T-cell (primary cell): ENCODE data around the gene RNU5B-1. TPM values are rescaled to one million over a fixed set of nuclear protein-coding genes. Genes with fewer than 3 reads are reported as not detected.

Source experiments
- ATAC-seq, 4 experiments: fragments of 200-7000 bp in 3 of 4; fragments of 150-1000 bp in 1 of 4; cut with Tn5 transposase; replicated peaks in 1 of 4; 1 replicate in 3 of 4; 2 replicates in 1 of 4; pipeline ENCODE4 v1.10.0; 2021; ENCODE audit warnings: moderate library complexity in 3 of 4, mild to moderate bottlenecking in 2 of 4, moderate number of reproducible peaks in 1 of 4
- CTCF ChIA-PET, 2 donors: fragments of 300-600 bp; sonication (Branson Sonifier 250); formaldehyde crosslinking; loops; one replicate each; lab custom pipeline; 2022; ENCODE audit warnings: antibody characterized with exemption in 2 of 2; lab: Charles Lee
- POLR2A ChIA-PET, 2 donors: fragments of 300-600 bp; sonication (Branson Sonifier 250); formaldehyde crosslinking; loops; one replicate each; lab custom pipeline; 2022; ENCODE audit warnings: antibody characterized with exemption in 2 of 2; lab: Charles Lee
- DNase-seq, 35 experiments: peaks; one replicate each; pipeline versions ENCODE4 v3.0.0 to v3.0.0-alpha.2; 2013 to 2023
- H3K27ac ChIP-seq: one replicate; pipeline ENCODE4 v1.5.1; 2013; ENCODE audit warnings: low read length
- H3K27me3 ChIP-seq, 2 experiments: replicated peaks in 1 of 2; 1 replicate in 1 of 2; 2 replicates in 1 of 2; pipeline versions ENCODE4 v1.6.1 to v1.7.0; 2013; ENCODE audit warnings: low read length in 1 of 2, mixed read lengths in 1 of 2; ENCODE audit not compliant: control insufficient read depth in 2 of 2, insufficient read depth in 2 of 2; ENCODE audit errors: extremely low read depth in 1 of 2
- H3K36me3 ChIP-seq, 2 donors: 1 replicate in 1 of 2; 2 replicates in 1 of 2; pipeline versions ENCODE4 v1.6.1 to v1.7.0; 2013; ENCODE audit warnings: low read length in 1 of 2; ENCODE audit not compliant: control insufficient read depth in 2 of 2, insufficient read depth in 1 of 2; ENCODE audit errors: extremely low read depth in 1 of 2
- H3K4me1 ChIP-seq, 2 experiments: 1 replicate in 1 of 2; 2 replicates in 1 of 2; pipeline versions ENCODE4 v1.6.1 to v1.7.0; 2013; ENCODE audit warnings: low read length in 2 of 2, mixed read lengths in 1 of 2; ENCODE audit not compliant: insufficient read depth in 2 of 2, control insufficient read depth in 1 of 2; ENCODE audit errors: extremely low read depth in 1 of 2
- H3K4me3 ChIP-seq, 2 donors: 1 replicate in 1 of 2; 2 replicates in 1 of 2; pipeline versions ENCODE4 v1.5.1 to v1.7.0; 2013; ENCODE audit warnings: mild to moderate bottlenecking in 2 of 2, low read length in 1 of 2, moderate library complexity in 1 of 2; ENCODE audit not compliant: control insufficient read depth in 1 of 2; ENCODE audit errors: extremely low read depth in 1 of 2
- H3K9me3 ChIP-seq: 2 replicates; pipeline ENCODE4 v1.7.0; 2013
- H3K27ac Mint-ChIP-seq, 2 donors: one replicate each; pipeline ENCODE4 v1.8.0; 2020 to 2021; ENCODE audit warnings: mild to moderate bottlenecking in 2 of 2, mixed read lengths in 2 of 2
- H3K27me3 Mint-ChIP-seq, 2 donors: one replicate each; pipeline ENCODE4 v1.8.0; 2021 to 2022; ENCODE audit warnings: mixed read lengths in 2 of 2
- H3K36me3 Mint-ChIP-seq: one replicate; pipeline ENCODE4 v1.8.0; 2021; ENCODE audit warnings: mixed read lengths
- H3K4me1 Mint-ChIP-seq, 3 donors: one replicate each; pipeline ENCODE4 v1.8.0; 2020 to 2022; ENCODE audit warnings: mixed read lengths in 3 of 3, mild to moderate bottlenecking in 1 of 3
- H3K4me3 Mint-ChIP-seq, 3 donors: one replicate each; pipeline ENCODE4 v1.8.0; 2020 to 2022; ENCODE audit warnings: mild to moderate bottlenecking in 3 of 3, mixed read lengths in 3 of 3, moderate library complexity in 3 of 3
- H3K9me3 Mint-ChIP-seq, 3 donors: one replicate each; pipeline ENCODE4 v1.8.0; 2020 to 2022; ENCODE audit warnings: mixed read lengths in 3 of 3
- WGBS: methylation state at CpG from one replicate; pipeline ENCODE4 v1.1.5; 2013; ENCODE audit warnings: missing lambda C conversion rate; ENCODE audit not compliant: insufficient coverage; 5-methylcytosine and 5-hydroxymethylcytosine counted together
- total RNA-seq, 35 experiments: library from RNA in 6 of 35; stranded (reverse) in 6 of 35; fragments of 120-200 nt in 1 of 35; gene quantifications; one replicate each; pipeline versions ENCODE4 v1.2.1 to v1.2.4 and lab custom pipeline; 2013 to 2026

RNU5B-1 gene
- total RNA-seq (10 to 100 TPM in 3 of 5 donors, not detected in 2; 27.0 to 34.4 (median 32.6) TPM), total RNA-seq (lab: John Stamatoyannopoulos, UW) (0.55 to 7.6 (median 2.6) reads per million in 29 experiments)
- 60.6 TPM for total RNA-seq (2013)

- peak within 1 kb of the TSS; percentile 92 to 94 (median 93) for H3K4me3 Mint-ChIP-seq
- ATAC-seq (peak; percentile 80 to 87 (median 81)), DNase-seq (peak; percentile 37 to 92 (median 67))
- POLR2A ChIA-PET: interaction anchor here (0.5 to 1.9 kb wide), 19 partner anchors 9 to 1445 kb away, joined by 3 to 42 read pairs (median 4); partner anchors contain the start of genes CLPX (in 1 of the 2), PARP16 (in 1 of the 2) and RNU5A-1 (in 1 of the 2)
- WGBS: 0% methylated on average over 20 of the region's 24 CpGs
- H3K4me1 Mint-ChIP-seq: peaks cover 25 to 32% (median 32%) of the 10 kb centered on the region in 3 donors
- no peaks in the 10 kb centered on the region for H3K9me3 Mint-ChIP-seq
- Histone ChIP-seq H3K27ac (peak within 1 kb of the TSS; percentile 99), H3K4me1 (peaks cover 13 to 28% of the 10 kb centered on the region in 2 experiments), H3K36me3 (no peaks in the 10 kb centered on the region), H3K27me3 (no peaks in the 10 kb centered on the region), H3K9me3 (no peaks in the 10 kb centered on the region), H3K4me3 (peak within 1 kb of the TSS; percentile 60 to 67)
- H3K27ac Mint-ChIP-seq: peak within 1 kb of the TSS; percentile 98 to 99
- H3K27me3 Mint-ChIP-seq: no peaks in the 10 kb centered on the region
- CTCF ChIA-PET: interaction anchor here (0.6 to 1.0 kb wide), 8 partner anchors 14 to 411 kb away, joined by 3 to 8 read pairs (median 3); partner anchors contain the start of genes CLPX (in 1 of the 2) and PARP16 (in 1 of the 2)
- no peaks in the 10 kb centered on the region for H3K36me3 Mint-ChIP-seq
These were observed at the start of gene RNU5B-1 for GRCh38 chr15:65304381-65305149. RNU5B-1 (plus strand) TSS chr15:65304677.

GRCh38 chr15:65254758-65255157 is 49.7 kb upstream of the RNU5B-1 start:
- Mint-ChIP-seq H3K36me3 (peaks cover 43% of the 10 kb centered on the region), H3K27me3 (no peaks in the 10 kb centered on the region), H3K4me1 (peaks cover 2 to 6% (median 5%) of the 10 kb centered on the region in 3 donors), H3K27ac (no peak overlapping the region), H3K4me3 (no peak overlapping the region), H3K9me3 (no peaks in the 10 kb centered on the region)
- Histone ChIP-seq H3K9me3 (no peaks in the 10 kb centered on the region), H3K4me3 (no peak overlapping the region), H3K4me1 (peaks cover 0 to under 1% of the 10 kb centered on the region in 2 experiments), H3K27ac (no peak overlapping the region), H3K27me3 (no peaks in the 10 kb centered on the region), H3K36me3 (peaks cover 0 to 34% of the 10 kb centered on the region in 2 donors)
- ATAC-seq (no peak), DNase-seq (no peak)
- CTCF ChIA-PET: no interaction called here
- no CpG with 5 or more reads among the region's 1 CpG for WGBS
- POLR2A ChIA-PET: no interaction called here

- peaks cover 48% of the 10 kb centered on the region for H3K36me3 Mint-ChIP-seq
- ChIA-PET CTCF (no interaction called here), POLR2A (interaction anchor here in 1 of 2 donors (0.6 kb wide), 1 partner anchor 80 kb away, joined by 8 read pairs; no protein-coding TSS in a partner anchor)
- H3K27ac ChIP-seq: no peak overlapping the region
- no peak for DNase-seq
- no peaks in the 10 kb centered on the region for H3K9me3 Mint-ChIP-seq
- H3K27me3 ChIP-seq: no peaks in the 10 kb centered on the region
- H3K27me3 Mint-ChIP-seq: no peaks in the 10 kb centered on the region
- H3K4me3 Mint-ChIP-seq: no peak overlapping the region
- peaks cover under 1% of the 10 kb centered on the region in 3 donors for H3K4me1 Mint-ChIP-seq
- no peaks in the 10 kb centered on the region for H3K4me1 ChIP-seq
- H3K36me3 ChIP-seq: peaks cover 0 to 42% of the 10 kb centered on the region in 2 donors
- ATAC-seq: no peak
- 100% methylated on average over 3 of the region's 7 CpGs for WGBS
- no peak overlapping the region for H3K4me3 ChIP-seq
- H3K9me3 ChIP-seq: no peaks in the 10 kb centered on the region
- H3K27ac Mint-ChIP-seq: no peak overlapping the region
These were observed 48.9 kb upstream of the RNU5B-1 start for GRCh38 chr15:65255486-65256140.

- H3K4me1 Mint-ChIP-seq: no peaks in the 10 kb centered on the region
- ATAC-seq: no peak
- no peaks in the 10 kb centered on the region for H3K9me3 Mint-ChIP-seq
- WGBS: 100% methylated on average over 1 of the region's 5 CpGs
- no peak overlapping the region for H3K4me3 Mint-ChIP-seq
- Histone ChIP-seq H3K9me3 (no peaks in the 10 kb centered on the region), H3K36me3 (peaks cover 6 to 57% of the 10 kb centered on the region in 2 donors), H3K27ac (no peak overlapping the region), H3K4me3 (no peak overlapping the region), H3K27me3 (no peaks in the 10 kb centered on the region), H3K4me1 (no peaks in the 10 kb centered on the region)
- H3K27me3 Mint-ChIP-seq: no peaks in the 10 kb centered on the region
- peaks cover 74% of the 10 kb centered on the region for H3K36me3 Mint-ChIP-seq
- DNase-seq: no peak
- no peak overlapping the region for H3K27ac Mint-ChIP-seq
- POLR2A ChIA-PET: interaction anchor here (0.5 to 0.6 kb wide), 2 partner anchors 9 to 26 kb away, joined by 4 to 5 read pairs; no protein-coding TSS in a partner anchor
- CTCF ChIA-PET: interaction anchor here in 1 of 2 donors (0.6 kb wide), 1 partner anchor 33 kb away, joined by 4 read pairs; no protein-coding TSS in a partner anchor
These were observed 45.9 kb upstream of the RNU5B-1 start for GRCh38 chr15:65258375-65259262.

DNA sequence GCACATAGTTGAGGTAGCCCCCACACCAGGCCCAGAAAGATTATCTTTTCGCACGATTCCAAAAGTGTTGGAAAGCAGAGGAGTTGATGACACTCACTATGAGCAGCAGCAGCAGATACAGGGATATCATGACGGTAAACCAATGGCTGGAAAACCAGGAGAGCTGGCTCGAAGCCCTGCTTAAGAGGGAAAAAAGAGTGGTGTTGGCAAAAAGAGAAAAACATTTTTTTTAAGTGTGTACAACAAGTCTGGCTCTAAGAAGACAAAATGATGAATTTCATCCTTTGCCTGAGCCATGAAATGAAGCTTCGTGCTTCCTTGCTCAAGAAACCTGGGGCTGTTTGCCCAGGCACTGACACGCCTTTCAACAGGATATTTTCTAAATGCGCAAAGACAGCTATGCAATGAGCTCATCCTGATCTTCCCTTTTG is 45.1 kb upstream of the RNU5B-1 start:
- no peak overlapping the region for H3K4me3 ChIP-seq
- DNase-seq (no peak), ATAC-seq (no peak)
- no peaks in the 10 kb centered on the region for H3K9me3 Mint-ChIP-seq
- no peak overlapping the region for H3K4me3 Mint-ChIP-seq
- H3K36me3 Mint-ChIP-seq: peaks cover 70% of the 10 kb centered on the region
- 94% methylated on average over 7 of the region's 7 CpGs for WGBS
- no peaks in the 10 kb centered on the region for H3K4me1 Mint-ChIP-seq
- ChIA-PET POLR2A (no interaction called here), CTCF (no interaction called here)
- peaks cover 6 to 62% of the 10 kb centered on the region in 2 donors for H3K36me3 ChIP-seq
- no peaks in the 10 kb centered on the region for H3K27me3 Mint-ChIP-seq
- H3K27ac Mint-ChIP-seq: no peak overlapping the region
- H3K27ac ChIP-seq: no peak overlapping the region
- H3K27me3 ChIP-seq: no peaks in the 10 kb centered on the region
- no peaks in the 10 kb centered on the region for H3K9me3 ChIP-seq
- no peaks in the 10 kb centered on the region for H3K4me1 ChIP-seq
